DMS153 treated with DMSO at 0.1 percent for 48 hours (cell line): ENCODE measurements around the gene PUS3.
"Not testable (repeated sequence)": the region's sequence is repeated elsewhere in the genome, so short reads cannot be mapped to it uniquely, and the experiment has no call there.

Experiments
- DNase-seq: peaks from one replicate; lab custom pipeline; 2025; ENCODE audit not compliant: unreplicated experiment; lab: John Stamatoyannopoulos, UW

Gene PUS3

GRCh38 chr11:125873881-125874555, 29.0 kb downstream of the PUS3 start:
- no peak for DNase-seq

GRCh38 chr11:125872138-125872491, 30.9 kb downstream of the PUS3 start:
- no peak for DNase-seq

- DNase-seq, result no peak
These were observed 31.4 kb downstream of the PUS3 start for GRCh38 chr11:125871391-125872137.

- no peak for DNase-seq
These were observed 33.5 kb downstream of the PUS3 start for GRCh38 chr11:125869521-125869920.

- not testable (repeated sequence) for DNase-seq
These were observed 37.7 kb downstream of the PUS3 start for GRCh38 chr11:125865354-125865753.

- DNase-seq, result not testable (repeated sequence)
These were observed 40.2 kb downstream of the PUS3 start for GRCh38 chr11:125862786-125863185.

- DNase-seq, result not testable (repeated sequence)
These were observed 45.3 kb downstream of the PUS3 start for GRCh38 chr11:125857670-125858069.

GRCh38 chr11:125846188-125846587, 56.8 kb downstream of the PUS3 start:
- DNase-seq, result no peak
